Measurements from ENCODE around the gene WFDC6.

DNA sequence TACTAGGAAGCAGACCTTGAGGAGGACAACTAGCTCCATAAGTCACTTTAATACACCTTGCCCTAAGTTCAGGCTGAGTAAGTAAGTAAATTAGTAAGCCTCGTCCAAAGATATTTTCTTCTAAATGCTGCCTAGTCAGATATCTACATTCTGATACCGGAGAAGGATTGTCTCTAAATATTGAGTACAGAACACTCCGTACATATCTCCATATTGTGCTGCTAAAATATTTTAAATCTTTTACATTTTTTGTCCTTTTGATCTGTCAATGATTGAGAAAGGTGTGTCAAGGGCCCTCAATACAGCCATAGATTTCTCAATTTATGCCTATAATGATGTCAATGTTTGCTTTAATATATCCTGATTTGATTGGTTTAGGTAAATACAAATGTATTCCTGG, 36.6 kb upstream of the WFDC6 start:
- TF ChIP-seq, protein P1, sequence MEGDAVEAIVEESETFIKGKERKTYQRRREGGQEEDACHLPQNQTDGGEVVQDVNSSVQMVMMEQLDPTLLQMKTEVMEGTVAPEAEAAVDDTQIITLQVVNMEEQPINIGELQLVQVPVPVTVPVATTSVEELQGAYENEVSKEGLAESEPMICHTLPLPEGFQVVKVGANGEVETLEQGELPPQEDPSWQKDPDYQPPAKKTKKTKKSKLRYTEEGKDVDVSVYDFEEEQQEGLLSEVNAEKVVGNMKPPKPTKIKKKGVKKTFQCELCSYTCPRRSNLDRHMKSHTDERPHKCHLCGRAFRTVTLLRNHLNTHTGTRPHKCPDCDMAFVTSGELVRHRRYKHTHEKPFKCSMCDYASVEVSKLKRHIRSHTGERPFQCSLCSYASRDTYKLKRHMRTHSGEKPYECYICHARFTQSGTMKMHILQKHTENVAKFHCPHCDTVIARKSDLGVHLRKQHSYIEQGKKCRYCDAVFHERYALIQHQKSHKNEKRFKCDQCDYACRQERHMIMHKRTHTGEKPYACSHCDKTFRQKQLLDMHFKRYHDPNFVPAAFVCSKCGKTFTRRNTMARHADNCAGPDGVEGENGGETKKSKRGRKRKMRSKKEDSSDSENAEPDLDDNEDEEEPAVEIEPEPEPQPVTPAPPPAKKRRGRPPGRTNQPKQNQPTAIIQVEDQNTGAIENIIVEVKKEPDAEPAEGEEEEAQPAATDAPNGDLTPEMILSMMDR (IDR thresholded peaks at IDR 0.05) = no peak
- no peak for TF ChIP-seq EP300 (IDR thresholded peaks at IDR 0.05; ENCODE audit: low read depth)
- no peak for TF ChIP-seq POLR2A (IDR thresholded peaks at IDR 0.05)
